Measurements from ENCODE around the gene TRAPPC11. TPM values are rescaled to one million over a fixed set of nuclear protein-coding genes. Genes with fewer than 3 reads are reported as not detected.

TRAPPC11 gene
- total and polyA plus RNA-seq, 2 donors (not counting 1 experiment from before 2014, with no cell fraction given): 36.4 to 46.6 TPM

DNA sequence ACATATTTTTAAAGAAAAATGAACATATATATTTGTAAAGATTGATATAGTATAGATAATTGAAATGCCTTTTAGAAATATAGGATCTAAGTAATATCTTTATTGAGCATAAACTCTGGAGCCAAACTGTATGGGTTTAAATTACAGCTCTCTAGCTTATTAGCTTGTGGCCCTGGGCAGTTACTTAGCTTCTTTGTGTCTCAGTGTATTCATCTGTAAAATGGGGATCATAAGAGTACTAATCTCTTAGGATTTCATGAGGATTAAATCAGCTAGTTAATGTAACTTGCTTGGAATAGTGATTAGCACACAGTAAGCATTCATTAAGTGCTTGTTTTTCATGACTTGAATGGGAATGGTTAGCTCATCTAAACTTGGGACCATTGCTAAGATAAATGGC, 32.8 kb downstream of the TRAPPC11 start:
- DNase-seq (ENCODE audit: low read depth in 2 of 2): no peak
- Histone ChIP-seq H3K36me3 (ENCODE audit: control insufficient read depth, insufficient read depth, low read length) (peaks cover 4% of the 10 kb centered on the region), H3K9me3 (ENCODE audit: control insufficient read depth, insufficient read depth, low read depth, low read length) (no peaks in the 10 kb centered on the region), H2AFZ (ENCODE audit: low read length) (no peak overlapping the region), H3K27me3 (ENCODE audit: control insufficient read depth, insufficient read depth, low read length) (no peaks in the 10 kb centered on the region), H3K4me3 (replicated peaks in 1 of 4; ENCODE audit: control extremely low read depth in 1 of 4, insufficient read depth in 1 of 4, low read depth in 3 of 4, low read length in 4 of 4) (no peak overlapping the region), H3K4me1 (ENCODE audit: control insufficient read depth, extremely low read depth, insufficient read depth, low read length) (no peaks in the 10 kb centered on the region), H3K4me2 (ENCODE audit: extremely low read depth, insufficient read depth, low read length) (no peak overlapping the region), H3K9ac (ENCODE audit: insufficient read depth, low read length) (no peak overlapping the region), H4K20me1 (ENCODE audit: control insufficient read depth, extremely low read depth, insufficient read depth, low read length) (no peaks in the 10 kb centered on the region), H3K79me2 (ENCODE audit: control insufficient read depth, insufficient read depth, low read length) (no peaks in the 10 kb centered on the region), H3K27ac (ENCODE audit: insufficient read depth, low read length) (no peak overlapping the region)
- TF ChIP-seq, protein P1, sequence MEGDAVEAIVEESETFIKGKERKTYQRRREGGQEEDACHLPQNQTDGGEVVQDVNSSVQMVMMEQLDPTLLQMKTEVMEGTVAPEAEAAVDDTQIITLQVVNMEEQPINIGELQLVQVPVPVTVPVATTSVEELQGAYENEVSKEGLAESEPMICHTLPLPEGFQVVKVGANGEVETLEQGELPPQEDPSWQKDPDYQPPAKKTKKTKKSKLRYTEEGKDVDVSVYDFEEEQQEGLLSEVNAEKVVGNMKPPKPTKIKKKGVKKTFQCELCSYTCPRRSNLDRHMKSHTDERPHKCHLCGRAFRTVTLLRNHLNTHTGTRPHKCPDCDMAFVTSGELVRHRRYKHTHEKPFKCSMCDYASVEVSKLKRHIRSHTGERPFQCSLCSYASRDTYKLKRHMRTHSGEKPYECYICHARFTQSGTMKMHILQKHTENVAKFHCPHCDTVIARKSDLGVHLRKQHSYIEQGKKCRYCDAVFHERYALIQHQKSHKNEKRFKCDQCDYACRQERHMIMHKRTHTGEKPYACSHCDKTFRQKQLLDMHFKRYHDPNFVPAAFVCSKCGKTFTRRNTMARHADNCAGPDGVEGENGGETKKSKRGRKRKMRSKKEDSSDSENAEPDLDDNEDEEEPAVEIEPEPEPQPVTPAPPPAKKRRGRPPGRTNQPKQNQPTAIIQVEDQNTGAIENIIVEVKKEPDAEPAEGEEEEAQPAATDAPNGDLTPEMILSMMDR (conservative IDR thresholded peaks at IDR 0.05 in 1 of 2, IDR thresholded peaks at IDR 0.05 in 1 of 2; ENCODE audit: low read depth in 1 of 2, low read length in 2 of 2): no peak
- no peak for TF ChIP-seq EZH2 (IDR thresholded peaks at IDR 0.05; ENCODE audit: low read length, missing control alignments)

DNA sequence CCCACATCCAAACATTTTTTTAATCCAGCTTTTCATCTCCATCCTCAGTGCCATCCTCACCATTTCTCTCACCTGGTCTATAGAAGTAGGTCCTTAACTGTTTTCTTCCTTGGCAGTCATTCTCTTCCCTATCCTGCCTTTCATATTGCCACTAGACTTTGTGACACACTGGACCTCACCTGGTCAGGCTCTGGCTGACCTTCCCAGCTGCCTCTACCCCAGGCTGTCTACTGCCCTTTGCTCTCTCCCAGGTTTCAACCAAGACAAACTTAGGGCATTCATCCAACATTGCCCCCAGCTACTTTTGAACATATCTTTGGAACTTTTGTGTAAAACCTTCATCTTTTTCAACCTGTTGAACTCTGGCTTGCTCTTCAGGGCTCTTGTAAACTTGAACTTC, 39.8 kb downstream of the TRAPPC11 start:
- H3K4me1 ChIP-seq (ENCODE audit: control insufficient read depth, extremely low read depth, insufficient read depth, low read length): no peaks in the 10 kb centered on the region
- H4K20me1 ChIP-seq (ENCODE audit: control insufficient read depth, extremely low read depth, insufficient read depth, low read length): no peaks in the 10 kb centered on the region
- H3K36me3 ChIP-seq (ENCODE audit: control insufficient read depth, insufficient read depth, low read length): peaks cover 3% of the 10 kb centered on the region
- DNase-seq (ENCODE audit: low read depth in 2 of 2): no peak
- no peak overlapping the region for H3K4me2 ChIP-seq (ENCODE audit: extremely low read depth, insufficient read depth, low read length)
- no peak overlapping the region for H3K27ac ChIP-seq (ENCODE audit: insufficient read depth, low read length)
- H3K9ac ChIP-seq (ENCODE audit: insufficient read depth, low read length): no peak overlapping the region
- H3K9me3 ChIP-seq (ENCODE audit: control insufficient read depth, insufficient read depth, low read depth, low read length): no peaks in the 10 kb centered on the region
- no peak for TF ChIP-seq EZH2 (IDR thresholded peaks at IDR 0.05; ENCODE audit: low read length, missing control alignments)
- TF ChIP-seq, protein P1 (conservative IDR thresholded peaks at IDR 0.05 in 1 of 2, IDR thresholded peaks at IDR 0.05 in 1 of 2; ENCODE audit: low read depth in 1 of 2, low read length in 2 of 2): no peak
- H2AFZ ChIP-seq (ENCODE audit: low read length): no peak overlapping the region
- H3K79me2 ChIP-seq (ENCODE audit: control insufficient read depth, insufficient read depth, low read length): no peaks in the 10 kb centered on the region
- no peak overlapping the region for H3K4me3 ChIP-seq (replicated peaks in 1 of 4; ENCODE audit: control extremely low read depth in 1 of 4, insufficient read depth in 1 of 4, low read depth in 3 of 4, low read length in 4 of 4)
- H3K27me3 ChIP-seq (ENCODE audit: control insufficient read depth, insufficient read depth, low read length): no peaks in the 10 kb centered on the region

DNA sequence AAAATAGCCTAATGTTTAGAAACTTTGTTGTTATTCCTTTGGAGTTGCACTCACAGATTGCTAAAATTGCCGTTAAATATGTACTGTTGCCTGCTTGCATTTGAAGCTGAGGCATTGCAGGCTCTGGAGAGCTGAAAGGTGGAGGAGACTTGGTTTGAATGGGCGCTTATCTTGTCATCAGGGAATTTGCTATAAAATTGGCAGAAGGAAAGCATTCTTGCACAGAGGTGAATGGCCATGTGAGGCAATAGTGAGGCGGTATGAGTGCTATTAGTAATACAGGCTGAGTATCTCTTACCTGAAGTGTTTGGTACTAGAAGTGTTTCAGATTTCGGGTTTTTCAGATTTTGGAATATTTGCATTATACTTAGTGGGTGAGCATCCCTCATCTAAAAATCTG, 41.3 kb downstream of the TRAPPC11 start:
- no peaks in the 10 kb centered on the region for H4K20me1 ChIP-seq (ENCODE audit: control insufficient read depth, extremely low read depth, insufficient read depth, low read length)
- TF ChIP-seq EZH2 (IDR thresholded peaks at IDR 0.05; ENCODE audit: low read length, missing control alignments): no peak
- TF ChIP-seq, protein P1 (conservative IDR thresholded peaks at IDR 0.05 in 1 of 2, IDR thresholded peaks at IDR 0.05 in 1 of 2; ENCODE audit: low read depth in 1 of 2, low read length in 2 of 2): no peak
- no peak overlapping the region for H3K9ac ChIP-seq (ENCODE audit: insufficient read depth, low read length)
- H3K4me2 ChIP-seq (ENCODE audit: extremely low read depth, insufficient read depth, low read length): no peak overlapping the region
- H3K4me3 ChIP-seq (replicated peaks in 1 of 4; ENCODE audit: control extremely low read depth in 1 of 4, insufficient read depth in 1 of 4, low read depth in 3 of 4, low read length in 4 of 4): no peak overlapping the region
- no peaks in the 10 kb centered on the region for H3K79me2 ChIP-seq (ENCODE audit: control insufficient read depth, insufficient read depth, low read length)
- no peaks in the 10 kb centered on the region for H3K4me1 ChIP-seq (ENCODE audit: control insufficient read depth, extremely low read depth, insufficient read depth, low read length)
- no peak overlapping the region for H3K27ac ChIP-seq (ENCODE audit: insufficient read depth, low read length)
- no peak overlapping the region for H2AFZ ChIP-seq (ENCODE audit: low read length)
- H3K9me3 ChIP-seq (ENCODE audit: control insufficient read depth, insufficient read depth, low read depth, low read length): no peaks in the 10 kb centered on the region
- H3K36me3 ChIP-seq (ENCODE audit: control insufficient read depth, insufficient read depth, low read length): peaks cover 4% of the 10 kb centered on the region
- no peak for DNase-seq (ENCODE audit: low read depth in 2 of 2)
- no peaks in the 10 kb centered on the region for H3K27me3 ChIP-seq (ENCODE audit: control insufficient read depth, insufficient read depth, low read length)

Measured in fibroblast of lung (primary cell).